ENCODE measurements around the gene TPSAB1. TPM values are rescaled to one million over a fixed set of nuclear protein-coding genes. Genes with fewer than 3 reads are reported as not detected.

TPSAB1 gene
- total RNA-seq, 1 donor from 2014 or later, result not detected

DNA sequence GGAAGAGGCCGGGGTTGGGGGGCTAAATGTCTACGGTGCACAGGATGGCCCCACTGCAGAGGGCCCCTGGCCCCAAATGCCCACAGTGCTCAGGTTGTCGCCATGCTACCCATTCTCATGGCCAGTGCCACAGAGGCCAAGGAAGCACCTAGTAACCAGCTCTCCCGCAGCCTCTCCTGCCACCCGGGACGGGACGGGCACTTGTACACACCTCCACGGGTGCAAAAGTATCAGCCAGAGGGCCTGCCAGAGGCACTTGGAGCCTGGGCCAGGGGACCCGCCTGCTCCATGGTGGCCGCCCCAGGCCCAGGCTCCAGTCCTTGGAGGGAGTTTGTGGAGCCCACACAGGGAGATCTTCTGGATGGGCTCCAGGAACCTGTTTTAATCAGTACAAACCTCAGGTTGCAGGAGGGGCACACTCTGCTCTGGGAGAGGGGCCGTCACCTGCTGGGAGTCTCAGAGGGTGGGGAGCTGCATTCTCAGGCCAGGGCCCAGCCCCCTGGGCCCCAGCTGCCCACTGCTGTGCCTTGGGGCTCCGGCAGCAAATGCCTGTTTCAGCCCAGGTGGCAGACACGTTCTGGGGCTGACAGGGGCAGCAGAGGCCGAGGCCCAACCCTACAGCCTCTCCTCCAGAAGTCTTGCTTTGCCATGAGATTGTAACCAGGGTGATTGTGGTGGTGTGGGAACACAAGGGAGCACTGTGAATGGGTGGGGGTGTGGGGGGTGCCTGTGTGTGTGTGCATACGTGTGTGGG lies 23.3 kb downstream of the TPSAB1 start:
- Histone ChIP-seq H3K27me3 (ENCODE audit: insufficient read depth, low read length) (peaks cover 28% of the 10 kb centered on the region), H3K9ac (ENCODE audit: low read length) (no peak overlapping the region), H3K4me2 (ENCODE audit: low read length) (no peak overlapping the region), H2AFZ (ENCODE audit: low read depth, low read length) (no peak overlapping the region), H4K20me1 (ENCODE audit: insufficient read depth, low read length) (no peaks in the 10 kb centered on the region), H3K4me3 (ENCODE audit: insufficient read depth, low read depth, low read length) (no peak overlapping the region), H3K27ac (ENCODE audit: low read depth, low read length) (no peak overlapping the region), H3K9me3 (ENCODE audit: insufficient read depth, low read depth, low read length) (no peaks in the 10 kb centered on the region), H3K79me2 (ENCODE audit: insufficient read depth, low read length) (no peaks in the 10 kb centered on the region), H3K4me1 (ENCODE audit: insufficient read depth, low read length) (no peaks in the 10 kb centered on the region), H3K36me3 (ENCODE audit: insufficient read depth, low read length) (no peaks in the 10 kb centered on the region)
- Mint-ChIP-seq H3K27me3 (ENCODE audit: low read depth, unreplicated experiment) (peaks cover 32% of the 10 kb centered on the region), H3K9me3 (ENCODE audit: unreplicated experiment) (peaks cover 5% of the 10 kb centered on the region), H3K27ac (ENCODE audit: unreplicated experiment) (no peak overlapping the region), H3K4me3 (ENCODE audit: unreplicated experiment) (no peak overlapping the region), H3K36me3 (ENCODE audit: low read depth, unreplicated experiment) (no peaks in the 10 kb centered on the region), H3K4me1 (ENCODE audit: low read depth, unreplicated experiment) (no peaks in the 10 kb centered on the region)
- DNase-seq (ENCODE audit: low read depth), result no peak
- no peak for FAIRE-seq
- TF ChIP-seq, protein P1, sequence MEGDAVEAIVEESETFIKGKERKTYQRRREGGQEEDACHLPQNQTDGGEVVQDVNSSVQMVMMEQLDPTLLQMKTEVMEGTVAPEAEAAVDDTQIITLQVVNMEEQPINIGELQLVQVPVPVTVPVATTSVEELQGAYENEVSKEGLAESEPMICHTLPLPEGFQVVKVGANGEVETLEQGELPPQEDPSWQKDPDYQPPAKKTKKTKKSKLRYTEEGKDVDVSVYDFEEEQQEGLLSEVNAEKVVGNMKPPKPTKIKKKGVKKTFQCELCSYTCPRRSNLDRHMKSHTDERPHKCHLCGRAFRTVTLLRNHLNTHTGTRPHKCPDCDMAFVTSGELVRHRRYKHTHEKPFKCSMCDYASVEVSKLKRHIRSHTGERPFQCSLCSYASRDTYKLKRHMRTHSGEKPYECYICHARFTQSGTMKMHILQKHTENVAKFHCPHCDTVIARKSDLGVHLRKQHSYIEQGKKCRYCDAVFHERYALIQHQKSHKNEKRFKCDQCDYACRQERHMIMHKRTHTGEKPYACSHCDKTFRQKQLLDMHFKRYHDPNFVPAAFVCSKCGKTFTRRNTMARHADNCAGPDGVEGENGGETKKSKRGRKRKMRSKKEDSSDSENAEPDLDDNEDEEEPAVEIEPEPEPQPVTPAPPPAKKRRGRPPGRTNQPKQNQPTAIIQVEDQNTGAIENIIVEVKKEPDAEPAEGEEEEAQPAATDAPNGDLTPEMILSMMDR (IDR thresholded peaks at IDR 0.05; ENCODE audit: insufficient read depth, low read depth, low read length), result no peak

- Histone ChIP-seq H3K79me2 (ENCODE audit: insufficient read depth, low read length) (no peaks in the 10 kb centered on the region), H3K27ac (ENCODE audit: low read depth, low read length) (no peak overlapping the region), H3K4me1 (ENCODE audit: insufficient read depth, low read length) (no peaks in the 10 kb centered on the region), H3K4me3 (ENCODE audit: insufficient read depth, low read depth, low read length) (no peak overlapping the region), H3K9ac (ENCODE audit: low read length) (no peak overlapping the region), H4K20me1 (ENCODE audit: insufficient read depth, low read length) (no peaks in the 10 kb centered on the region), H3K36me3 (ENCODE audit: insufficient read depth, low read length) (no peaks in the 10 kb centered on the region), H3K9me3 (ENCODE audit: insufficient read depth, low read depth, low read length) (no peaks in the 10 kb centered on the region), H2AFZ (ENCODE audit: low read depth, low read length) (no peak overlapping the region), H3K4me2 (ENCODE audit: low read length) (no peak overlapping the region), H3K27me3 (ENCODE audit: insufficient read depth, low read length) (peaks cover 21% of the 10 kb centered on the region)
- DNase-seq (ENCODE audit: low read depth) (no peak), FAIRE-seq (no peak)
- no peaks in the 10 kb centered on the region for H3K4me1 Mint-ChIP-seq (ENCODE audit: low read depth, unreplicated experiment)
- H3K36me3 Mint-ChIP-seq (ENCODE audit: low read depth, unreplicated experiment), result no peaks in the 10 kb centered on the region
- peaks cover 30% of the 10 kb centered on the region for H3K27me3 Mint-ChIP-seq (ENCODE audit: low read depth, unreplicated experiment)
- no peak overlapping the region for H3K4me3 Mint-ChIP-seq (ENCODE audit: unreplicated experiment)
- peaks cover 5% of the 10 kb centered on the region for H3K9me3 Mint-ChIP-seq (ENCODE audit: unreplicated experiment)
- no peak overlapping the region for H3K27ac Mint-ChIP-seq (ENCODE audit: unreplicated experiment)
- TF ChIP-seq, protein P1 (IDR thresholded peaks at IDR 0.05; ENCODE audit: insufficient read depth, low read depth, low read length), result no peak
- no peak for TF ChIP-seq EZH2 (IDR thresholded peaks at IDR 0.05; ENCODE audit: insufficient read depth, low read length)
Observed at GRCh38 chr16:1264345-1265089, 24.0 kb downstream of the TPSAB1 start.
